ENCODE measurements around the gene PTK6. TPM values are rescaled to one million over a fixed set of nuclear protein-coding genes. Genes with fewer than 3 reads are reported as not detected.

PTK6 gene
- total and polyA plus RNA-seq, 2 of the 13 experiments (the other 11 are each of a cell fraction or from before 2014, with no cell fraction given): 0.08 TPM; not detected in 1

- in situ Hi-C loops (cut with HindIII; ENCODE audit: extremely low pct_ligation_motif_present, low pct_unique_long_range_greater_than_20kb): no loop called here
- Histone ChIP-seq H4K20me1 (ENCODE audit: insufficient read depth, low read length) (peaks cover 2% of the 10 kb centered on the region; the same call in 1 of the 2 replicates), H2AFZ (ENCODE audit: low read length) (no peak overlapping the region), H3K79me2 (ENCODE audit: insufficient read depth, low read length) (no peaks in the 10 kb centered on the region), H3K27ac (ENCODE audit: extremely low read length, insufficient read depth, low read length) (no peak overlapping the region), H3K27me3 (ENCODE audit: control insufficient read depth in 1 of 2, insufficient read depth in 2 of 2, low read length in 2 of 2) (peaks cover 25 to 75% of the 10 kb centered on the region in 2 experiments), H3K4me2 (ENCODE audit: low read depth, low read length) (no peak overlapping the region), H3K36me3 (replicated peaks in 1 of 2; ENCODE audit: control insufficient read depth in 1 of 2, insufficient read depth in 2 of 2, low read length in 2 of 2) (no peaks in the 10 kb centered on the region), H3K4me3 (replicated peaks in 1 of 3; ENCODE audit: insufficient read depth in 1 of 3, low read depth in 2 of 3, low read length in 3 of 3) (no peak overlapping the region), H3K4me1 (ENCODE audit: insufficient read depth, low read length) (peaks cover 11% of the 10 kb centered on the region), H3K9ac (ENCODE audit: insufficient read depth, low read depth, low read length) (no peak overlapping the region), H3K9me3 (ENCODE audit: low read length) (no peaks in the 10 kb centered on the region)
- ChIA-PET POLR2A (interaction anchor here (0.8 kb wide), 1 partner anchor 20 kb away, joined by 3 read pairs; no protein-coding TSS in a partner anchor), CTCF (ENCODE audit: low intra/inter-chr PET ratio, low total read pairs) (no interaction called here)
- no TSS peak for BruUV-seq (replicated peaks)
- FAIRE-seq: no peak
- ATAC-seq: no peak
- no peak for DNase-seq (ENCODE audit: low spot score)
- TF ChIP-seq ZBTB8A (CRISPR knock-in tag; IDR thresholded peaks at IDR 0.05; ENCODE audit: borderline replicate concordance, low read depth) (no peak), ZNF580 (CRISPR knock-in tag; IDR thresholded peaks at IDR 0.05; ENCODE audit: borderline replicate concordance, low read depth) (no peak), HNF1A (IDR thresholded peaks at IDR 0.05; ENCODE audit: low read depth) (no peak), HNF1A (CRISPR knock-in tag; IDR thresholded peaks at IDR 0.05; ENCODE audit: borderline replicate concordance) (0 out of 2 replicates have a peak, but pooled peaks have one; percentile 10), ZNF225 (CRISPR knock-in tag; IDR thresholded peaks at IDR 0.05) (0 out of 2 replicates have a peak, but pooled peaks have one; percentile 4), CTCF (CRISPR knock-in tag; IDR thresholded peaks at IDR 0.05) (no peak)
- intact Hi-C loops (cut with micrococcal nuclease; ENCODE audit: unreplicated experiment): no loop called here
- WGBS (ENCODE audit: low lambda C conversion rate): 34% methylated on average over 30 of the region's 32 CpGs
Observed at GRCh38 chr20:63517376-63518309, 19.5 kb downstream of the PTK6 start.

All from HepG2 (cell line).